ENCODE measurements around the gene INTS3. TPM values are rescaled to one million over a fixed set of nuclear protein-coding genes. Genes with fewer than 3 reads are reported as not detected.

INTS3 gene
- total and polyA plus RNA-seq, 2 donors (not counting 3 experiments of a cell fraction or from before 2014, with no cell fraction given) = 61.9 to 63.1 TPM

DNA sequence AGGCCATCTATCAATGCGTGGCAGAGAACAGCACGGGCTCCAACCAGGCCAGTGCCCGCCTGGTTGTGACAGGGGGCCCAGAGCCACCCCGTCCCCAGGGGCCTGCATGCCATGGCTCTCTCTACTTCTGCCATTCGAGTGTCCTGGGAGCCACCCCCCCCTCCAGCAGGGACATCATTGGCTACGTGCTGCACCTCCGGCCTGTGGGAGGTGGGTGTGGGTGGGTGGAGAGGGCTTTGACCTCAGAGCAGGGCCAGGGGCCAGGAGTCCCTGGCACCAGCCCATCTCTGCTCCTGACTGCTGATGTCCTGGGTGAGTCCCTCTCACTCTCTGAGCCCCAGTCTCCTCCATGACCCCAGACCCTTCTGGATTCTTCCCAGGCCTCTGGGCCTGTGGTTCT is 72.7 kb downstream of the INTS3 start:
- Histone ChIP-seq H3K4me2 (ENCODE audit: insufficient read depth, low read length) (no peak overlapping the region), H3K4me3 (replicated peaks in 1 of 3; ENCODE audit: insufficient read depth in 1 of 3, low read depth in 1 of 3, low read length in 3 of 3) (no peak overlapping the region), H3K27me3 (ENCODE audit: control insufficient read depth in 2 of 2, insufficient read depth in 2 of 2, low read length in 2 of 2) (no peaks in the 10 kb centered on the region), H3K9ac (replicated peaks; ENCODE audit: extremely low read depth, insufficient read depth, low read length) (no peak overlapping the region), H3K9me1 (replicated peaks; ENCODE audit: control insufficient read depth, extremely low read depth, insufficient read depth, low read length) (no peaks in the 10 kb centered on the region), H3K9me3 (replicated peaks; ENCODE audit: control insufficient read depth, insufficient read depth, low read length) (no peaks in the 10 kb centered on the region), H2AFZ (ENCODE audit: low read depth, low read length) (no peak overlapping the region), H4K20me1 (replicated peaks; ENCODE audit: control insufficient read depth, extremely low read depth, insufficient read depth, low read length) (no peaks in the 10 kb centered on the region), H3K4me1 (ENCODE audit: control insufficient read depth, extremely low read depth, insufficient read depth, low read length) (peaks cover 4% of the 10 kb centered on the region), H3K79me2 (ENCODE audit: control insufficient read depth, insufficient read depth, low read length) (no peaks in the 10 kb centered on the region), H3K27ac (ENCODE audit: insufficient read depth, low read depth, low read length) (no peak overlapping the region), H3K36me3 (ENCODE audit: control insufficient read depth in 2 of 2, extremely low read depth in 1 of 2, insufficient read depth in 2 of 2, low read length in 2 of 2) (peaks cover 0 to 3% of the 10 kb centered on the region in 2 experiments)
- intact Hi-C loops (cut with micrococcal nuclease) = no loop called here
- ChIA-PET POLR2A (no interaction called here), CTCF (interaction anchor here (1.2 to 2.1 kb wide), 3 partner anchors 146 to 186 kb away, joined by 3 to 8 read pairs (median 4); partner anchors contain the start of genes DENND4B and RAB13)
- DNase-seq (ENCODE audit: low read depth, low spot score) (no peak), FAIRE-seq (no peak)
- TF ChIP-seq POLR2A (IDR thresholded peaks at IDR 0.05; ENCODE audit: low read depth, low read length) (no peak), CTCF (IDR thresholded peaks at IDR 0.05; ENCODE audit: extremely low read depth in 1 of 2, insufficient read depth in 1 of 2, low read depth in 1 of 2, low read length in 2 of 2) (no peak), EZH2 (IDR thresholded peaks at IDR 0.05; ENCODE audit: borderline replicate concordance, low read depth, low read length, severe bottlenecking) (no peak), MYC (IDR thresholded peaks at IDR 0.05; ENCODE audit: low read depth, low read length) (no peak), POLR2AphosphoS5 (IDR thresholded peaks at IDR 0.05; ENCODE audit: insufficient read depth, low read depth, low read length) (no peak), JUN (IDR thresholded peaks at IDR 0.05; ENCODE audit: borderline replicate concordance, insufficient read depth, insufficient read length, low read depth) (no peak)
- BruUV-seq (replicated peaks) = no TSS peak
- dilution Hi-C loops (cut with MboI; ENCODE audit: extremely low pct_ligation_motif_present, low sequenced_read_pairs) = no loop called here
